GM19239 (cell line): ENCODE results near the gene MARCHF6.
A peak's percentile ranks its signal among the peaks of the same experiment; 100 is the strongest.
"Not testable (repeated sequence)": the region's sequence is repeated elsewhere in the genome, so short reads cannot be mapped to it uniquely, and the experiment has no call there.

ENCODE experiments used
- DNase-seq: peaks from one replicate; pipeline ENCODE4 v3.0.0; 2011; ENCODE audit warnings: low spot score; ENCODE audit not compliant: insufficient read length
- FAIRE-seq: peaks from 2 replicates; lab custom pipeline; 2011; peaks lifted over from hg19 to GRCh38; lab: Jason Lieb, UNC

The MARCHF6 gene

DNA sequence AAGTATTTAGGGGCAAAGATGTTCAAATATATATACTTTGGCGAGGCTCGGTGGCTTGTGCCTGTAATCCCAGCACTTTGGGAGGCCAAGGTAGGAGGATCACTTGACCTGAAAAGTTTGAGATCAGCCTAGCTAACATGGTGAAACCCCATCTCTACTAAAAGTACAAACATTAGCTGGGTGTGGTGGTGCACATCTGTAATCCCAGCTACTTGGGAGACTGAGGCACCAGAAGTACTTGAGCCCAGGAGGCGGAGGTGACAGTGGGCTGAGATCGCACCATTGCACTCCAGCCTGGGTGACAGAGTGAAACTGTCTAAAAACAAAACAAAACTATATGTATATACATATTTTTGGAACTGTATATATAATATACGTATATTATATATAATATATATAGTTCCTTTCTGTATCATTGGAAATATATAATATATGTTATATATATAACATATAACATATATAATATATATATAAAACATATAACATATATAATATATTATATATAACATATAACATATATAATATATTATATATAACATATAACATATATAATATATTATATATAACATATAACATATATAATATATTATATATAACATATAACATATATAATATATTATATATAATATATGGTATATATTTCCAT lies 8.9 kb upstream of the MARCHF6 start:
- not testable (repeated sequence) for FAIRE-seq, DNase-seq

DNA sequence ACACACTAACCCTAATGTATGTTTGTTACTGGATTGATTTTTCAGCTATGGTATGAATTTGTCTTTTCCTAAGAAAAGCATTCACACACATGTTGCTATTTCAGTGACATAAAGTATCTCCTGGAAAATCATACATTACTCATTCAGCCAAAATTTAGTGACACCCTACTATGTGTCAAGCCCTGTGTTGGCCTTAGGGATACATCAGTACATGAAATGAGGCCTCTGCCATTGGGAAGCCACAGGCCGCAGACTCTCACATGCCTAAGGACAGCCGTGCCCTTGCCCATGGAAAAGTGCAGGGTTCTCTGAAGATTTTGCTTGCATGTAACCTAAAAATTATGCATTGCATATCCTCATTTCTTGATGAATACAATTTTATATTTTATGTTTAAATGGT lies 5.2 kb upstream of the MARCHF6 start:
- FAIRE-seq (no peak), DNase-seq (no peak)

GRCh38 chr5:10351199-10351905 lies 2.1 kb upstream of the MARCHF6 start:
- FAIRE-seq = no peak
- DNase-seq = no peak

GRCh38 chr5:10351919-10352318 lies 1.6 kb upstream of the MARCHF6 start:
- FAIRE-seq (peak; percentile 66), DNase-seq (no peak)

DNA sequence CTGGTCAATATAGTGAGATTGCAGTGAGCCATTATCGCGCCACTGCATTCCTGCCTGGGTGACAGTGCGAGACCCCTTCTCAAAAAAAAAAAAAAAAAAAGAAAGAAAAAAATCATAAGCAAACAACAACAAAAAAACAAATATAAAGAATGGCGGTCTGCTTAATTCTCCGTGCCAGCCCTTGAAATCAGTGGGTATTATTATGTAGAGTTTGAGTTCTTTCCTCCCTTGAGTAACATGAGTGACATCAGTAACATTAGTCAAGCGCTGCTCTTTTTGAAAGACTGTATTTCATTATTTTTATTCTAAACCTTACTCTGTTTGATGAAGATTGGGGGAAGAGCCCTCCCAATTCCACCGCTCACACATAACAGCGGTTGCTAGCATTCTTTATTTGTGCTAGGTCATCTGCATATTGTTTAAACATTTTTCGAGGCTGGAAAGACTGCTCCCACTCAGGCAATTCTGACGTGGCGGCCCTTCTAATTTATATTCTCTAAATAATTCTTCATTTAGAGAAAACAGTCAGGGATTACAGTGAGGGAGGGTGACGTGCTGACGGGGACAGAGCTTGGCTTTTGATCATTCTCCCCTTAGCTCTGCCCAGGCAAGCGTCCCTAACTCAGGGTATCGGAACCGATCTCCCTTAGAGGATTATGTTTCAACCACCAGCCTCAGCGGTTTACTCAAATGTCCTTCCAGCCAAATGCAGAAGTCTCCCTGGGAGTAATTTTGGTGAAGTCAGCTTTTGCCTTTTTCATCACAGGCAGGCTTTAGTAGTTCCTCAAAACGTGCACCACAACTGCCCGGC lies 860 bp upstream of the MARCHF6 start:
- DNase-seq (no peak), FAIRE-seq (no peak)

DNA sequence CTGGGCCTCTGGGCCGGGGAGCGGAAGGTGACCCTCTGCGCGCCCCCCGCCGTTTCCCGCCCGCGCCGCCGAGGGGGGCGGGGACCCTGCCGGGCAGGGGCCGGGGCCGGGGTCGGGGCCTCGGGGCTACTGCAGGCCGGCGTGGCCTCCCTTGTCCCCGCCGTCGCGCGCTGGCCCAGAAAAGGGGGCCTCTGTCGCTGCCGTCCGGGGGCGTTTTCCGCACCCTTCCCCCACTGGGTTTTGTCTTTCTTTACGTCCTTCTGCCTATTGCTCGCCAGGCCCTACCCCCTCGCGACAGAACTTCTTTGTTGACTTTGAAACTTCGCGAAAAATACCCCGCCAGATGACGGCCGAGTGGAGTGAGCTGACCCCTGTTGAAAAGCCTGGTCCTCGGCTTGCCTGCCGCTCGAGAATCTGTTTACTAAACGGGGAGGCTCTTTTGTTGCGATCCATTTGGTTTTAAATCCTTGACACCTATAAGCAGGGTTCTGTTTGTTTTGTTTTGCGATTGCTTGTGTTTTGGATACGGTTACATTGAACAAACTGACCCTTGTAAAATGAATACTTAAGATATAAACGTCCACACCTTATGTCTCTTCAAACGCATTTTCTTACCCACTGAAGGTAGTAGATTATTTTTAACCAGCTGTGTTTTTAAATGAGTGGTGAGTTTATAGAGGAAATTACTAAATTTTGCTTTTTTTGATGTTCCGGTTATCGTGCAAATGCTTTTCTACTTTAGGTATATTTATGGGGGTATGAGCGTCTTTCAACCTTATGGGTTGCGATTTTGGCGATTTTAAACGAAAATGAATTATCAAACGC lies 765 bp downstream of the MARCHF6 start:
- DNase-seq = no peak
- FAIRE-seq = peak; percentile 81

- no peak for DNase-seq
- no peak for FAIRE-seq
Observed at GRCh38 chr5:10355071-10355889, 1.8 kb downstream of the MARCHF6 start.

DNA sequence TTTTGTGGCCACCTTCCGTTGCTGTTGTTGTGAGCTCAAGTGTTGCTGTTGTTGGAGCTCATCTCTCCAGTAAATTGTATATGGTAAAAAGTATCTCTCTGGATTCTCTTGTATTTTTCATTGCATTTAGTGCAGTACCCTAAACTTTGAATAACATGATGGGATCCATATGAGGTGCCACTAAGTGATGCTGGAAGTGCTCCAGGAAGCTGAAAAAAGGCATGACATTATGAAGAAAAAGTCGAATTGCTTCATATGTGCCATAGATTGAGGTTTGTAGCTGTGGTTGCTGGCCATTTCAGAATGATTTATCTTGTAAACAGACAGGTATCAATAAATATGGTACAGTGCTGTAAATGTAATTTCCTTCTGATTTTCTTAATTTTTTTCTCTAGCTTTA lies 5.5 kb downstream of the MARCHF6 start:
- FAIRE-seq (no peak), DNase-seq (no peak)

DNA sequence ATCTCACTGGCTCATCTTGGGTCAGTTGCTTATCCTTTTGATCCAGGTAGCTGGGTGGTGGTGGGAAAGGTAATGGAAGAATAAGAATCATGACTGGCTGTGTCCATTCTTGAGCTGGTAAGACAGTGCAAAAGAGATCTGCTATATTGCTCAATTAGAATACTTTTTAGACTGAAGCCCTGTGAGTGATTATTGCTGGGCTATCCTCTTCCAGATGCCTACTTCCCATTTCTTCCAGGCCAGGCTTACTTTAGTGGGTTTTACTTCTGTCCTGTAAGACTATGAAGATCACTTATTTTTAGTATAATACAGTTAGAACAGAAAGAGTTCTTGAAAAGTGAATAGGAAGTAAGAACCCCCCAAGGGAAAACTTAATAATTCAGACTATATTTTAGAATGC lies 7.2 kb downstream of the MARCHF6 start:
- no peak for FAIRE-seq
- no peak for DNase-seq

GRCh38 chr5:10363519-10364185 lies 10.2 kb downstream of the MARCHF6 start:
- FAIRE-seq (no peak), DNase-seq (no peak)

- DNase-seq (no peak), FAIRE-seq (no peak)
Observed at GRCh38 chr5:10364186-10364689, 10.7 kb downstream of the MARCHF6 start.

DNA sequence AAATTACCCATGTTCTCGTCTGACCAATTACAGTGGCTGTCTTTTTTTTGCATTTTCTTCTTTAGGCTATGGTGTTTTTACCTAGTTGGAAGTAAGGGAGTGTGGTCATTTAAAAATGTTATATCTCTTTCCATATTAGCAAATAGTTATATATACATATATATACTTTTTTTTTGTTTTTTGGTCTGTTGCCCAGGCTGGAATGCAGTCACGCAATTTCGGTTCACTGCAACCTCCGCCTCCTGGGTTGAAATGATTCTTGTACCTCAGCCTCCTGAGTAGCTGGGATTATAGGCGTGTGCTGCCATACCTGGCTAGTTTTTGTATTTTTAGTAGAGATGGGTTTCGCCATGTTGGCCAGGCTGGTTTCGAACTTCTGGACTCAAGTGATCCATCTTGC lies 12.3 kb downstream of the MARCHF6 start:
- FAIRE-seq (no peak), DNase-seq (no peak)

- no peak for FAIRE-seq
- DNase-seq = no peak
Observed at GRCh38 chr5:10366310-10367272, 13.1 kb downstream of the MARCHF6 start.

DNA sequence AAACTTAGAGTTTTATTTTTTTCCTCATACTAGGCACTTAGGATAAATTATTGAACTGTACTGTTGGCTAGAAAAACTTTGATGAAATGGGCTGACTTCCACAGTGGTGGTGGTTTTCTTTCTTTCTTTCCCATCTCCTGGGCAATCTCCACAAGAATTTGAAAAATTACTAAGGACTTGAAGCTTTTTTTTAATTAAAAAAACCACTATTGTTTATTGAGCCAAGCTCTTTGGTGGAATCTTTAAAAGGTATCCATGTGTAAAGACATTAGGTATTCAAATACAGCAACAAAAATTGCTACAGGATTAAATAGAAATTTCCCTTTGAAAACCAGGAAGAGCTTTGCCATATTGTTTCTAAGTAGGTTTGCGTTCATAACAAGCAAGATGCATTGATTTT lies 14.1 kb downstream of the MARCHF6 start:
- DNase-seq = no peak
- FAIRE-seq = no peak

DNA sequence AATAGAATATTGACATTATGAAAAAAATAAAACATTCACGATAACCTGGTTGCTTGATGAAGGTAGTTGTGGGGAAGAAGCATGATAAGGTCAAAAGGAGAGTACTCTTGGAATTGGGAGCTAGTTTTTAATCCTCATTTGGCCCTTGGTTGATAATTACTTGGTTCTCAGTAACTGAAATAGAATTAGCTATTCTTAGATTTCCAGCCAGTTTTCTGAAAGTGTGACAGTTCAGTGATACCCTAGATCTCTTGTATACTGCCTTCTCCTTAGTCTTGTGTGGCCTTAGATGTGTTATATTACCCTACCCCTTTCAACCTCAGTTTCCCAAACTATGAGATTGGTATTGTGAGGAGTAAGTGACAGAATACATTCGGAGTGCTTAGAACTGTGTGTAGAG lies 17.4 kb downstream of the MARCHF6 start:
- DNase-seq = no peak
- FAIRE-seq = no peak

DNA sequence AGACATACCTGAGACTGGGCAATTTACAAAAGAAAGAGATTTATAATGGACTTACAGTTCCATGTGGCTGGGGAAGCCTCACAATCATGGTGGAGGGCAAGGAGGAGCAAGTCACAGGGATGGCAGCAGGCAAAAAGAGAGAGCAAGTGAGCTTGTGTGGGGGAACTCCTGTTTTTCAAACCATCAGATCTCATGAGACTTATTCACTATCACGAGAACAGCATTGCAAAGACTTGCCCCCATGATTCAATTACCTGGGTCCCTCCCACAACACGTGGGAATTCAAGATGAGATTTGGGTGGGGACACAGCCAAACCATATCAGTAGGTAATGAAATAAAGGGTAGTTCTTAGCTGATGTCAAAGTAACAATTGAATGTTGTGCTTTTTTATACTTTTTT lies 17.9 kb downstream of the MARCHF6 start:
- FAIRE-seq, DNase-seq: not testable (repeated sequence)
